ENCODE data around the gene TMEM131. TPM values are rescaled to one million over a fixed set of nuclear protein-coding genes. Genes with fewer than 3 reads are reported as not detected.

TMEM131 gene
- total RNA-seq, 2 donors from 2014 or later: 20.0 to 21.4 TPM

GRCh38 chr2:97736185-97736584, 259.6 kb downstream of the TMEM131 start:
- H3K9me3 ChIP-seq: no peaks in the 10 kb centered on the region
- H3K27ac ChIP-seq: no peak overlapping the region
- H3K36me3 ChIP-seq (replicated peaks in 1 of 2; ENCODE audit: insufficient read depth in 1 of 2, low read depth in 2 of 2): no peaks in the 10 kb centered on the region
- 46 to 59% methylated on average over 4 of the region's 4 CpGs for WGBS, 2 donors
- no peaks in the 10 kb centered on the region for H3K27me3 ChIP-seq
- peaks cover 7% of the 10 kb centered on the region for H3K4me1 ChIP-seq
- no peak for DNase-seq
- ATAC-seq: no peak
- intact Hi-C loops (cut with DNase I): loop anchor here (10.0 kb wide), 1 partner anchor 649 kb away; no protein-coding TSS in a partner anchor
- H3K4me3 ChIP-seq: no peak overlapping the region
- TF ChIP-seq CTCF (IDR thresholded peaks at IDR 0.05) (no peak), POLR2A (IDR thresholded peaks at IDR 0.05) (no peak)

- no peak for TF ChIP-seq POLR2A (IDR thresholded peaks at IDR 0.05)
- TF ChIP-seq CTCF (IDR thresholded peaks at IDR 0.05): no peak
- no peaks in the 10 kb centered on the region for H3K4me1 ChIP-seq
- no peak for ATAC-seq
- H3K27ac ChIP-seq: no peak overlapping the region
- H3K27me3 ChIP-seq: no peaks in the 10 kb centered on the region
- WGBS, 2 donors: 89 to 92% methylated on average over 26 to 28 of the region's 29 CpGs
- H3K9me3 ChIP-seq: peaks cover 0 to 6% (median 0%) of the 10 kb centered on the region in 3 donors
- H3K36me3 ChIP-seq (replicated peaks in 1 of 2; ENCODE audit: insufficient read depth in 1 of 2, low read depth in 2 of 2): no peaks in the 10 kb centered on the region
- intact Hi-C loops (cut with DNase I): loop anchor here (10.0 kb wide), 1 partner anchor 650 kb away; no protein-coding TSS in a partner anchor
- no peak for DNase-seq
- no peak overlapping the region for H3K4me3 ChIP-seq
Observed at GRCh38 chr2:97735161-97735561, 260.6 kb downstream of the TMEM131 start.

GRCh38 chr2:97734061-97735051, 261.4 kb downstream of the TMEM131 start:
- no peak overlapping the region for H3K27ac ChIP-seq
- intact Hi-C loops (cut with DNase I): loop anchor here (10.0 kb wide), 1 partner anchor 650 kb away; no protein-coding TSS in a partner anchor
- no peak for DNase-seq
- H3K4me3 ChIP-seq: no peak overlapping the region
- no peaks in the 10 kb centered on the region for H3K36me3 ChIP-seq (replicated peaks in 1 of 2; ENCODE audit: insufficient read depth in 1 of 2, low read depth in 2 of 2)
- H3K9me3 ChIP-seq: peaks cover 0 to 11% (median 0%) of the 10 kb centered on the region in 3 donors
- H3K27me3 ChIP-seq: no peaks in the 10 kb centered on the region
- no peaks in the 10 kb centered on the region for H3K4me1 ChIP-seq
- TF ChIP-seq CTCF (IDR thresholded peaks at IDR 0.05) (no peak), POLR2A (IDR thresholded peaks at IDR 0.05) (no peak)
- no peak for ATAC-seq
- 87 to 89% methylated on average over 25 to 44 of the region's 44 CpGs for WGBS, 2 donors

GRCh38 chr2:97733341-97734035, 262.3 kb downstream of the TMEM131 start:
- intact Hi-C loops (cut with DNase I): loop anchor here (10.0 kb wide), 1 partner anchor 651 kb away; no protein-coding TSS in a partner anchor
- no peak overlapping the region for H3K4me3 ChIP-seq
- H3K9me3 ChIP-seq: peaks cover 0 to 11% (median 0%) of the 10 kb centered on the region in 3 donors
- DNase-seq (no peak), ATAC-seq (no peak)
- H3K27ac ChIP-seq: no peak overlapping the region
- 68 to 75% methylated on average over 12 to 19 of the region's 20 CpGs for WGBS, 2 donors
- no peak for TF ChIP-seq CTCF (IDR thresholded peaks at IDR 0.05)
- no peak for TF ChIP-seq POLR2A (IDR thresholded peaks at IDR 0.05)
- no peaks in the 10 kb centered on the region for H3K36me3 ChIP-seq (replicated peaks in 1 of 2; ENCODE audit: insufficient read depth in 1 of 2, low read depth in 2 of 2)
- no peaks in the 10 kb centered on the region for H3K27me3 ChIP-seq
- no peaks in the 10 kb centered on the region for H3K4me1 ChIP-seq
